HG03045 (cell line): ENCODE results near the gene ZNF683.
"Not testable (repeated sequence)": the region's sequence is repeated elsewhere in the genome, so short reads cannot be mapped to it uniquely, and the experiment has no call there.

Experiments used
- ATAC-seq: cut with Tn5 transposase; IDR thresholded peaks from one replicate; pipeline ENCODE4 v1.9.1; 2021; ENCODE audit warnings: mild to moderate bottlenecking, moderate library complexity; ENCODE audit not compliant: unreplicated experiment

The ZNF683 gene

GRCh38 chr1:26372611-26373010 is at the start of gene ZNF683:
Gene ZNF683 (minus strand): TSS chr1:26372750. CDS start chr1:26368571, 4,179 bp downstream.
- not testable (repeated sequence) for ATAC-seq

- ATAC-seq: no peak
Observed at GRCh38 chr1:26419494-26419893, 46.9 kb upstream of the ZNF683 start.

DNA sequence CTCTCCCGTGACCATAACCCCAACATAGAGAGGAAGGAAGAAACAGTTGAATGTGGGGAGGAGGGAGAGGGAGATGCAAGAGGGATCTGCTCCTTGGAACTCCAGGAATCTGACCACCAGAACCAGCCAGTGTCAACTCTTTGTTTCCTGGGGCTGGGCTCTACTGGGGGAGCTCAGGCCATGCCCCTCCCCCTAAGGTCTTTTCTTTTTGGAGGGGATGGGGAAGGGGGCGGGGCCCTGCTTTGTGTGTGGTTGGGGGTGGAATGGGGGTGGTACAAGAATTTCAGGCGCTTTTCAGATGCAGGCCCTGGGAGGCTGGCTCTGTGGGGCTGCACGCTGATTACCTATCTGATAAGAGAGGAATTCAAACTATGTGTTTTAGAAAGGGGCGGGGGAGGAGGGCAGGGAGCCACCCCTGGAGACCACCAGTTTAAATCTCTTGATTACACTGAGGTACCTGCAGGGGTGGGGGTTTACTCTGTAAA is 46.4 kb upstream of the ZNF683 start:
- ATAC-seq: no peak

- ATAC-seq: no peak
Observed at GRCh38 chr1:26417111-26417759, 44.7 kb upstream of the ZNF683 start.

- ATAC-seq: no peak
Observed at GRCh38 chr1:26413031-26413430, 40.5 kb upstream of the ZNF683 start.

- no peak for ATAC-seq
Observed at GRCh38 chr1:26412180-26412840, 39.8 kb upstream of the ZNF683 start.

GRCh38 chr1:26411624-26412074 is 39.1 kb upstream of the ZNF683 start:
- ATAC-seq: no peak

GRCh38 chr1:26410706-26411623 is 38.4 kb upstream of the ZNF683 start, which contains the start of gene LIN28A:
Gene LIN28A (plus strand): TSS chr1:26410817. CDS start chr1:26410892, 75 bp downstream.
- no peak for ATAC-seq

DNA sequence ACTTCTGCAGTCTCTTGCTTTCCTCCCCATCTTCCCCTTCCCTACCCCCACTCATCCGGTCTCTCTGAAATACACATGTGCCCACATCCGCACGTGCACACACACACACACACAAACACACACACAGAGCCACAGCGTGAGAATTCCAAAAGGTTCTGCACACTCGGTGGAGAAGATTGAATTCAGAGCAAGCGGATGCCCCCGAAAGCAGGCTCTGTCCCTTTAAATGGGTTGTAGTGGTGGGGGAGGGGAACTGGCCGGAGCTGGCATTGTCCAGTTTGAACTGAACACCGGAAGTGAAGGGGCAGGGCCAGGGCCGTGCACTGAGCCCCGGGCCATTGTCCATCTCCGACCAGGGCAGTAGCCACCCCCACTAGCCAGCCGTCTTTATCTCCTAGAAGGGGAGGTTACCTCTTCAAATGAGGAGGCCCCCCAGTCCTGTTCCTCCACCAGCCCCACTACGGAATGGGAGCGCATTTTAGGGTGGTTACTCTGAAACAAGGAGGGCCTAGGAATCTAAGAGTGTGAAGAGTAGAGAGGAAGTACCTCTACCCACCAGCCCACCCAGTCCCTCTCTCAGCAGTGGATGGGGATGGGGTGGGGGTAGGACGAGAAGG is 36.7 kb upstream of the ZNF683 start:
- ATAC-seq: no peak

DNA sequence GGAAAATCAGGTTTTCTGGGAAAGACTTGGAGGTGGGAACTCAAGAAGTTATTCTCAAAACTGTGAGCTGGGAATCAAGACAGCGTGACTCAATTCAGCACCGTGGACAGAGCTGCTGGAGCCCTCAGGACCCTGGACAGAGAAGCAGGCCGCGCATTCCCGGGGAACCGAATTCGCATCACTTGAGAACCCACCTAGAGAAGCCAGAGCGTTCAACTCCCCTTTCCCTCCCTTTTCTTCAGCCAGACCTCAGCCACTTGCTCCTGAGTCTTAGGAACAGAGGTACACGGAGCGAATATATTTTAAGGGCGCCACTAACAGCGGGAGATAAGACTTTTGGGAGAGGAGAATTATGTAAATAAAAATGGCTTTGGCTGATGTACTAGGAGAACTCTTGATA is 36.1 kb upstream of the ZNF683 start:
- no peak for ATAC-seq

DNA sequence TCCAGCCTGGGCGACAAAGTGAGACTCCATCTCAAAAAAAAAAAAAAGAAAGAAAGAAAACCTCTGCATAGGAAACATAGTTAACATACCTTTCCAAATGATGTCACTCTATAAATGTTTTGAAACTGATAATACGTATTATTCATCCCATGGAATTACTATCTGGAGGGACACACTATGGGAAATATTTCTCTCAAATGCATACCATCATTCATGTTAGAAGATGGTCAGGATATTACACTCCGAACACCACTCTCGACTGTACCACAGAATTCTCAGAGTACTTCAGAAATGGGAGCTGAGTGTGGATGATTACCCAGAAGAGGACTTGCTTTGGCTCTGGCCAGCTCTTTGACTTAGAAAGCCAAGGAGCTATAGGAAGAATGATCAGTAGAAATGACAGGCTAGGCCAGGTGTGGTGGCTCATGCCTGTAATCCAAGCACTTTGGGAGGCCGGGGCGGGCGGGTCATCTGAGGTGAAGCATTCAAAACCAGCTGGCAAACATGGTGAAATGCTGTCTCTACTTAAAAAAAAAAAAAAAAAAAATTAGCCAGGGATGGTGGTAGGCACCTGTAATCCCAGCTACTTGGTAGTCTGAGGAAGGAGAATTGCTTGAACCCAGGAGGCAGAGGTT is 32.8 kb upstream of the ZNF683 start:
- ATAC-seq: no peak

DNA sequence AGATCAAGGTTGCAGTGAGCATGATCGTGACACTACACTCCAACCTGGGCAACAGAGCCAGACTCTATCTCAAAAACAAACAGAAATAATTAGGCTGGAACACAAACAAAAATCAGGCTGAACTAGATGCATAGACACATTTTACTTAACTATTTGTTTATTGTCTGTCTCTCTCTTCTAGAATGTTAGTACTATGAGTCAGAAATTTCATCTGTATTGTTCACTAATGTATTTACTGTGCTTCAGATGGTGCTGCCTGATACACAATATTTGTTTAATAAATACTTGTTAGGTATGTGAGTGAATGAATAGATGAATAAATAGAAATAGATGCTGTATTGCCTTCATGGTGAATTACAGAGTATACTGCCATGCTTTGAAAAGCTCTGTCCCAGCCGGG is 32.1 kb upstream of the ZNF683 start:
- no peak for ATAC-seq

DNA sequence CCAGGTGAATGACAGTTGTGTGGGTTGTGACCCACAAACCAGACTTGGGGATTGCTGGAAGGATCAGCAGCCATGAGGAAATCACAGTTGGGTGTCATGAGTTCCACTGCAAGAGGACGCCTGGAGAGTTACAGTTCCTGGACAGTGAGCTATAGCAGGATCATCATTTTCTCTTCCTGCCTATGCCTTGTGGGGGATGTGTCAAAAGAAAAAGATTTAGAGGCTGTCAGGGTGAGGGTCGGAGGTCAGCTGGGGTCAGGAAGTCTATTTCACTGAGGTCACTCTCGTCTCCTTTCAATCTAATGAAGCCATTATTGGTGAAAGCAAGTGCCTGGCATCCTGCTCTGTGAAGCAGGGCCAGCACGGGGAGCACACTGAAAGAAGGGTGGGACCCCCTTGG is 31.1 kb upstream of the ZNF683 start:
- ATAC-seq: no peak

DNA sequence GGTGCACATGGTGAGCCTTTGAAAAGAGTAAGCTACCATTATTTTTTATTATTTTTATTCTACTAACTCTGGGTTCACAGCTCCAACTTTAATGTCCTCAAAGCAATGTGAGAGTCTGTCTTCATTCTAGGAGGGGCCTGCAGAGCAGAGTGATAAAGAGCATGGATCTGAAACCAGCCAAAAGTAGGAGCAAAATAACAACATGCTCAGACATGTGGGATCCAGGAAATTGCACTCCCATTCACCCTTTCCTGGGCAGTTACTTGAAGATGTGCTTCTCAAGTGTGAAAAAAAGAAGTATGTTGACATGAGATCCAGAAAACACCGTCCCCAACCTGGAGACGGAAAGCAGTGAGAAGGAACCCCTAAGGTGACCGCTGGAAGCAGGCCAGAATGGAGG is 29.3 kb upstream of the ZNF683 start:
- ATAC-seq: no peak

DNA sequence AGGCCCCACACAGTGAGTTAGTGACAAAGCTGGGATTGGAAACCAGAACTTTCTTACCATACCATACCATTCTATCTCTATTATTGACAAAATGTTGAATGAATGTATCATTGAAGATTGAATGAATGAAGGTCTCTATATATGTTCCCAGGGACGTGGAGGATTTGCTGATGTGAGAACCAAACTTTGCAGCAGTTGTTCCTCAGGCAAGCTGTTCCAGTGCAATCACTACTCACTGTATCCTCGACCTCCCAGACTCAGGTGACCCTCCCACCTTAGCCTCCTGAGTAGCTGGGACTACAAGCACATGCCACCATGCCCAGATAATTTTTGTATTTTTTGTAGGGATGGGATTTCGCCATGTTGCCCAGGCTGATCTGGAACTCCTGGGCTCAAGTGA is 26.5 kb upstream of the ZNF683 start:
- no peak for ATAC-seq

GRCh38 chr1:26395754-26396153 is 23.2 kb upstream of the ZNF683 start:
- ATAC-seq: no peak

DNA sequence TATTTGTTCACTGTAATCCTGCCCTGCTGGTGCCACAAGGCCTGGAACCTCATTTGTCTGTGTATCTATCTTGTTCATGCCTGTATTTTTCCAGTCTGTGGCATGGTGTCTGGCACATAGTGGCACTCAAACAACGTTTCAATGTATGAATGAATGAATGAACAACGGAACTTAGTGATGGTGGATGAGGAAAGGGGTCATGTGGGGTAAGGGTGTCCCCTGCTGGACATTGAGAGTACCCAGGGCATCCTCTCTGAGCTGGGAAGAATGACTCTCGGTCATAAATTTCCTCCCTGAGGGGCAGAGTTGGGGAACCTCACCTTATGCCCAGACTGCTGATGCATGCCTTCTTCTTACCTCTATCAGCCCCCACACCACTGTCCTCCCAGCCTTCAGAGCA is 18.9 kb upstream of the ZNF683 start:
- ATAC-seq: no peak

- no peak for ATAC-seq
Observed at GRCh38 chr1:26389604-26390247, 17.2 kb upstream of the ZNF683 start.

- no peak for ATAC-seq
Observed at GRCh38 chr1:26388791-26389445, 16.4 kb upstream of the ZNF683 start.
